Raji (cell line): ENCODE measurements around the gene TXNDC11.

Source experiments
- POLR2A ChIP-seq: IDR thresholded peaks from 2 replicates; pipeline ENCODE4 v1.6.1; 2011; ENCODE audit warnings: low read depth, low read length, control low read depth; ENCODE audit not compliant: insufficient read depth

TXNDC11 gene

DNA sequence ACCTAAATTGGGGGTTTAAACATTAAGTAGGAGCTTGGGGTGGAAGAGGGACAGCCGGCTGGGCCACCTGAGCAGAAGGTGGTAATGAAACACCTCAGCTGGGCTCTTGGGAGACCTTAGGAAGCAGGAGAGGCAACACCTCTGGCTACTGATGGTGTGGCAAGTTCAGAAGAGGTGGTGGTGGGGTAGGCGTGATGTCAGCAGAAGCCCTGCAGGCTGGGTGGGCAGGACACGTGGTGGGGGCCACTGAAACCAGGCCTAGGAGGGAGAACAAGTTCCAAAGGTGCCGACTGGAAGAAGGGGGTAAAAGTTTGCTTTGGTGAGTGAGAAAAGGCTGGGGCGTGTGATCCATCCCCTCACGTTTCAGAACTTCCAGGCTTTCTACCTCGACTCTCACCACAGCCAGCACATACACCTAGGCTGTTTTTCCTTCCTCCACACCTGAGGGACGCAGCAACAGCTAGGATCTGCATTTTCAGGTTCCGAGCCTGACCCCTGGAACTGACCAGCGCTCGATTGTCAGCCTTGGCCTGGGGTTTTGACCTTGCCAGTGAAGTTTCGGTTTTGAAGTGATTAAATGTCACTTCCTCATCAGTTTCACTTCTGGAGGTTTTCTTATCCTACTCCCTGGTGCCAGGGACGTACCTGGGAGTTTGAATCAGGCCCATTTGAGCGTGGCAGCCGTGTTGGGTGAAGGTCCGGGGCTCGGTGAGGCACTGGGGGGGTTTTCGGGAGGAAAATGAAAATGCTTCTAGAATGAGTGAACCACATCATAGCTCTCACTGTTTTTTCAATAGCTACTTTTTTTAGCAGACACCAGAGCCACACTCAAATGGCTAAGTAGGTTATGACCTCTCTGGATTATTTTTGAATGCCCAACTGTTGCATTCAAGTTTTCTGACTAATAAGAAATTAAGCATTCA is 64.4 kb downstream of the TXNDC11 start:
- TF ChIP-seq POLR2A, result no peak

DNA sequence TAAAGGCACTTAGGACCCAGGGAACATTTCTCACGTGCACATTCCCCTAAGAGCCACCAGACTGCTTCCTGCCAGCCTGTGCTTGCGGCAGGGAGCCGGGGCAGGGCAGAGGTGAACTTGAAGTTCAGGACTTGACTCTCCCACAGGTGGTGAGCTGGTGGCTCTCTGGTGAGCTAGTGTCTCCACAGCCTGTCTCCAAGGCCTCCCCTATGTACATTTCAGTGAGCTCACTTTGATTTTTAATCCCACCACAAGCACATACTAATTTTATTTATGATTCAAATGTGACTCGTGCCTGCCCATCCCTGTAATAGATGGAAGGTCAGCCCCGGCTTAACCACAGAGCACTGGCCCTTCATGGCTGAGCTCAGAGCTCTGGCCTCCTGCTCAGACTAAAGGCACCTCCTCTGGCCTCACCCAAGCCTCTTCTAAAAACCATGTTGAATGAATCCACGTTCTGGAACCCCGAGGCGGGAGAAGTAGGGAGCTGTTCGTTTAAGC is 65.2 kb downstream of the TXNDC11 start:
- TF ChIP-seq POLR2A, result no peak

DNA sequence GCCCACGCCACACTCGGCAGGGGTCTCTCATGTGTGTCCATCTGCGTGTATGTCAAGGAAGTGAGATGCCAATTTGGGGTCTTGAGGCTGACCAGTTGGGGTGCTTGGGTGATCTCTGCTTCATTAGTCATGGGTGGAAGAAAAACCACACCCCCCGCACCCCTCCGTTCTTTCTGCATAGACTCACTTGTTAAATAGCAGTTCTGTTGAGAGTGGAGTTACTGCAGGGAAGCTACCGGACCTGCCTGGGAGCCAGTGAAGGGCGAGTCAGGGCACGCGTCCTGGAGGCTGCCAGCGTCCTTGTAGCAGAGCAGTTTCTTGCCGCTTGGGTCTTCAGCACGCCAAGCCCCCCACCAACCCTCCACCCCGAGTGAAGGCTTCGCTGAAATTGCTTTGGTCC is 65.9 kb downstream of the TXNDC11 start:
- no peak for TF ChIP-seq POLR2A

DNA sequence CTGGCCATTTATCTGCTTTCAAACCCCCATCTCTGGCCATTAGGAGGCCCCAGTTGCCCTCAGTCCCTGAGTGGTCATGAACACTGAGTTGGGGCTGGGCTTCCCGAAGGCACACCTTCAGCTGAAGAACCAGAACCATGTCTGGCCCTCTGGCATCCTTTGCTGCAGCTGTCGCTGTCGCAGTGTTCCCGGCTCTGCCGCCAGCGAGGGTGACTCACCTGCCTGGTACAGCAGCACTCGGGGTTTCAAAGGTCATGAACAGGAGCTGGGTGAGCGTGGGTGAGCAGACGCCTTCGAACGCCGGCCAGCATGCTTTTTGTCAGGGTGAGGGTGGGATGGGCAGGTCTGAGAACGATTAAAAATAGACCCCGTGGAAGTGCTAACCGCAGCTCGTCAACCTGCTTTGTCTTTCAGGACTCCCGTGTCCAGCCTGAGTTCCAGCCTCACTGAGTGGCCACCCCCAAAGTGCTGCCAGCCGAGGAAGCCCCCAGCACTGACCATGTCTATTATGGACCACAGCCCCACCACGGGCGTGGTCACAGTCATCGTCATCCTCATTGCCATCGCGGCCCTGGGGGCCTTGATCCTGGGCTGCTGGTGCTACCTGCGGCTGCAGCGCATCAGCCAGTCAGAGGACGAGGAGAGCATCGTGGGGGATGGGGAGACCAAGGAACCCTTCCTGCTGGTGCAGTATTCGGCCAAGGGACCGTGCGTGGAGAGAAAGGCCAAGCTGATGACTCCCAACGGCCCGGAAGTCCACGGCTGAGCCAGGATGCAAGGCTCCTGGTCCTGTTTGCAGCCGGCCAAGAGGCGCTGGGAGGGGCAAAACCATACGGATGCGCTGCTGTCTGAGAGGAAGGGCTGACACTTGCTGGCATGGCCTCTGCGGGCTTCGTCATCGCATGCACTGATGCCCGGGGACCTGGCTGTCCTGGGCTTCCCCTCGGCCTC is 66.8 kb downstream of the TXNDC11 start:
- TF ChIP-seq POLR2A, result no peak

DNA sequence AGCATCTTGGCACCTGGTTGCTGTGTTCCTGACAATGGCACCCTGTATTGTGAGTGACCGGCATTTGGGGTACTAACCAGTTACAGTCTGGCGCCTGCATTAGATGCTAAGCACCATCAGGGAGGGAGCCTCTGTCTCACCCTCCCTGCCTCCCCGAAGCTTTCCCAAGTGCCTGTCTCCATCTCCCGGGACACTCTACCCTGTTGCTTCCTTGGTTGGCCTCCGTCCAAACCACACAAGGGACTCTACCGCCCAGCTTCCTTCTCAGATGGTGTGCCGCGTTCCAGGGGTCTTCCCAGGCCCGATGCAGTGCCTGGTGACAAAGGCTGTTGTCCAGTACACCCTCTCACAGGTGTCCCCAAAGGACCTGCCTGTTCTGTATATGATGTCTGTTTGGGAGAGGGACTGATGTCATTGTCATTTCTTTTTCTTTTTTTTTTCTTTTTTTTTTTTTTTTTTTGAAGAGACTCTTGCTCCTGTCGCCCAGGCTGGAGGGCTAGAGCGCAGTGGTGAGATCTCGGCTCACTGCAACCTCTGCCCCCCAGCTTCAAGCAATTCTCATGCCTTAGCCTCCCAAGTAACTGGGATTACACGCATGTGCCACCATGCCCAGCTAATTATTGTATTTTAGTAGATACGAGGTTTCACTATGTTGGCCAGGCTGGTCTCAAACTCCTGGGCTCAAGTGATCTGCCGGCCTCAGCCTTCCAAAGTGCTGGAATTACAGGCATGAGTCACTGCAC is 67.7 kb downstream of the TXNDC11 start:
- TF ChIP-seq POLR2A, result no peak

DNA sequence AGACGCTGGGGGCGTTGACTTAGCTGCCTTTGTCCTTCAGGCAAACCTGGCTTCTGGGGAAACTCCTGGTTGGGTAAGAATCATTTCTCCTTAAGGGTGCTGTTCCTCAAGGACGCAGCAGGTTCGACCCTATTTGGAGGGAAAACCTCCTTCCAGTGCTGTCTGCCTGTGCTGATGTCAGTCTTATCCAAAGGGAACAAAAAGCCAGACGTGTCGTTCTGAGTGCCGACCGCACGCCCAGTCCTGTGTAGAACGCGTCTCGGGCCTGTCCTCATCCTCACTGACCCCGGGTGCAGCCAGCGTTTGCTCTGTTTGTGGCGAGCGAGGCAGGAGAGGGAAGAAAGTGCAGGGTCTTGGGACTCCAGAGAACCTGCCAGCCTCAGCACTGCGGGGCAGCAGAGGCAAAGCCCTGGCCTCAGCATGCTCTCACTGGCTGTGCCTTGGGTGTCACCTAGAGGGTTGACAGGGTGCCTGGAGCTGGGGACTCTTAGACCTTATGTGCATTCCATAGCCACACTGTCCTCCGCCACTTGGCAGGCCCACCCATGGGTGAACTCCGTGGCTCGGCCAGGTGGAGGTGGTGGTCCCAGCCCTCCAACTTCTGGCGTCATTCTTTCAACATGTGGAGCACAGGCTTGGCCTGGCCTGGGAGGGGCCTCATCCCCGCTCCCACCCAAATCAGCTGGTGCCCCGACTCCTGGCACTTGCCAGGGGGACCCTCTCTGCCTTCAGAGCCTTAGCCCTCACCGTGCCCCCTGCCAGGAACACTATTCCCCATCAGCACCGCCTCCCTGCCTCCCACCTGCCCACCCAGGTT is 68.4 kb downstream of the TXNDC11 start:
- TF ChIP-seq POLR2A, result no peak

DNA sequence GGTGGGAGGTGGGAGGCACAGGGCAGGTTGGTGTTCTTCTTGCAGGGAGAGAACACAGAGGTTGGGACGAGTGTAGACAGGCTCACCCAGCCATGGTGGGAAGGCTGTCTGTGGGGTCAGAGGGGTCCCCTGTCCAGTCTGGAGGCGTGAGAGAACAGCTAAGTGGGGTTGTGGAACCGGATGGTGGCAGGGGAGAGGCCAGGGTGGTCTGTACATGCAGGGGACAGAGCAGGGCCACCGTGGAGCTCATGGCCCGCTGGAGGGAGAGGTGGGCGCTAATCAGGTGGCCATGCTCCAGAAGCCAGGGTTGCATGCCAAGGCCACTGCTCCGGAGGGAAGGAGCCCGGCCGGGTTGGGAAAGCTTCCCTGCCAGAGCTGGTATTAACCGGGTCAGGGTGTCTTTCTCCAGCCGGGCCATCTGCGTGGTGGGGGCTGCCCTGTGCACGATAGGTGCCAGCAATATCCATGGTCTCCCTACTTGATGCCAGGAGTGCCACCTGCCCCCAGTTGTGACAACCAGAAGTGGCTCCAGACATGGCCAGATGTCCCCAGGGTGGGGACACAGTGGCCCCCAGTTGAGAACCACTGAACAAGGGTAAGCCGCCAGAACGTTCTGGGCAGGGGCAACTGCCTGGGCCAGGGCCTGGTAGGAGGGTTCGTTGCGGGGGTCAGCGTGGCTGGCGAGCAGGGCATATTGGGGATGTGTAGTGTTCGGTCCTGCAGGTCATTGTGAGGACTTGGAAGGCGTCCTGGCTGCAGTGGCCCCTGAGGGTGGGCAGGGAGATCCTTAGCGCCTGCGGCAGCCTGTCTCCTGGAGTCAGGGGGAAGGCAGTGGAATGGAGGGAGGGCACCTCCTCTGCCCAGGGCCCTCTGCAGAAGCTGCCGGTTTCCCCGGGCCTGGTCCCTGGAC is 69.3 kb downstream of the TXNDC11 start:
- no peak for TF ChIP-seq POLR2A

DNA sequence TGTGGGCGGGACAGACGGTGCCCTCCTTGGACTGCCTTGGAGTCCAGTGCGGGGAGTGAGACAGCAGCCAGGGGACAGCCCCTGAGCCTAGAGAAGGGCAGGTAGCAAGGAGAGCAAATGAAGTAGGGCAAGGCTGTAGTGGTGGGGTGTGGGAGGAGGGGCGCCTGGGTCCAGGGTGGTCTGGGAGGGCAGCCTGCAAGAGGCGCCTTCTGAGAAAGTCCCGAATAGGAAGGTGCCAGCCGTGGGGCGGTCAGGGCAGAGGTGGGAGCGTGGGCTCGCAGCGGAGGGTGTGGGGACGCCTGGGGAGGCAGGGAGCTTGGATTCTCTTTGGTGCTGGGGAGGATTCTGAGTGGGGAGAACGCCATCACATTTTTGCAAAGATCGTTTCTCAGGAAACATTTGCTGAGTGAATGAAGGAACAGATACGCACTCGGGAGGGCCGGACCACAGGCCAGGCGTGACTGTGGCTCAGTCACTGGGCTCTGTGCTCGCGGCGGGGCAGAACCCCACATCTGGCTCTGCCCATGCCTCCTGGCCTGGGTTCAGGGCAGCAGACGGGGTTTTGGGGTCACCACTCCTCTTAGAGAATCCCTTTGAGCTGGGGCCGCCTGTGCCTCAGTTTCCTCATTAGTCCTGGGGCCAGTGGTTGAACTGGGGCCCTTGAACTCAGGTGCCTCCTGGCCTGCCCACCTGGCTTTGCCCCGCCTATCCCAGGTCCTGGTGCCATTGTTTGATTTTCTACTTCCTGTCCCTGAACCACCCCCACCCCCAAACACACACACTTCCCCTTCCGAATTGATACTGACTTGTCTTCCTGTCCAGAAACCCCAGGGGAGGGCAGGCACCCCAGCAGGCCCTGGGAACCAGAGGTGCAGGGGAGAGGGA is 70.2 kb downstream of the TXNDC11 start:
- no peak for TF ChIP-seq POLR2A

DNA sequence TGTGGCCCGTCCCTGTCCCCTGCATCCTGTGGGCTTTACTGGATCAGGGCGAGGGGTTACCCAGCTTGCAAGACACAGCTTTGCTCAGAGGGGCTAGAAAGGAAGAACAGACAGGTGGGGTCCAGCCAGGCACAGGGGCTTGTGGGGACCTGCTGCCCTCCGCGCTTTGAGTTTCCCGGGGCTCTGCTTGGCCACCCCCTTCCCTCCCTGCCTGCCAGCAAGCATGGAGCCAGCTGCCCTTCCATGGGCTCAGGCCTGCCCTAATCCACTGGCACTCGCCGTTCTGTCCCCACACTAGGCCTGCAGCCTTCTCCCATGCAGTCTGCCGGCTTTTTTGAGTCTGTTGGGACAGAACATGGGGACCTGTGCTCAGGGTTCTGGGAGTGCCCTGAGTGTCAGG is 71.0 kb downstream of the TXNDC11 start:
- TF ChIP-seq POLR2A, result no peak

DNA sequence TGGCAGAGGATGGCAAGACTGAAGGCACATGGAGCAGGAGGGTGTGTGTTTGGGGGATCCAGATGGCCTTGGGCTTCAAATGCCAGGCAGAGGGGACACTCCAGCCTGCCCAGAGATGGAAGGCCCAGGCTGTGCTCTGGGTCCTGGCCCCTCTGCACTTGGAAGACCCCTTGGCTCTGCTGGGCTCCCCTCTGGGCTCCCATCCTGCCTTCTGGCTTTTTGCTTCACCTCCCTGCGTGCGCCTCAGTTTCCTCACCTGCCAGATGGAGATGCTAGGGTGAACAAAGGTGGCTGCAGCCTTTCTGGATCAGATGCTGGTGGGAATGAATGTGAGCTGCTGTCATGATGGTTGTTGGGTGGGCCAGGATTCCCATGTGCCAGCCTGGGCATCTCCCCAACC is 71.4 kb downstream of the TXNDC11 start:
- no peak for TF ChIP-seq POLR2A

DNA sequence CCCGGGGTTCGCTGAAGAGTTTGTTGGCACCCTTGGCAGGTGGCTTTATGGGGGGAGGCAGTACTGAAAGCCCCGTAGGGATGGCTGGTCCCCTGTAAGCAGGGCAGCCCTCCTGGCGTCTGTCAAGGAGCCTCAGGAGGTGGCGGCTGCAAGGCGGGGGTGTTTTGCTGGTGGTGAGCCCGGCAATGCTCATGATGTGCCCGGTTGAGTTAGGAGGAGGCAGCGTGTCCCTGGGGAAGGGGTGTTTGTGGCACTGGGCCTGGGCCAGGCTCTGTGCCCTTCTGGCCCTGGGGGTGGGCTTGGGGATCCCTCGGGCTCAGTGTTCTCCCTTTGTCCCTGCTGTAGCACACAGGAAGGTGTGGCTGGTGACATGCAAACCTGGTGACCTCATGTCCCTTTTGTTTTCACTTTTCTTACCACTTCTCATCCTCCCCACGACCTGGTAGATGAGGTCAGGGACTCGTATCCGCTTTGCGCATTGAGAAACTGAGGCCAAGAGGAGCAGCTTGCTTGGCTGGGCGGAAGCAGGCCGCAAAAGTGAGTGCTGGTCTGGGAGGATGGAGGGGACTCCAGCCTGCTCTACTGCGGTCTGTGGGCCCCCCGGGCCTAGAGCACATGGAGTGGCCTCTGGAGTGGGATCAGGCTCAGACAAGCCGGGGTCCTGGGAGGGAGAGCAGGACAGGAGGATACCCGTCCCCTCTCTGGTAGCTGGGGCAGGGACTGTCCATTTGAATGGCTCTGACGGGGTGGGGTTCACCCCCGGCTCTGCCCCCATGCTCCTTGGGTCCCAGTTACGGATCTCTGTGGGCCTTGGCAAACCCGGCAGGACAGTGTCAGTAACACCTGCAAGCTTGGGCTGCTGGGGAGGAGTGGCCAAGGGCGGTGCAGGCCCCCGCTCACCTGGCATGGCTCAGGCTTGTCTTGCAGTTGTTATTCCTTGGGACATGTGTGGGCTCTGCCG is 72.2 kb downstream of the TXNDC11 start:
- no peak for TF ChIP-seq POLR2A
